HCT116 (cell line): ENCODE data around the gene FGGY. TPM values are rescaled to one million over a fixed set of nuclear protein-coding genes. Genes with fewer than 3 reads are reported as not detected.

Experiments
- ATAC-seq: fragments of 200-7000 bp; cut with Tn5 transposase; 2 replicates; pipeline ENCODE4 v1.9.1; 2020; ENCODE audit warnings: mild to moderate bottlenecking, moderate library complexity
- BruUV-seq: library from RNA; stranded (reverse); fragments of 400-500 nt; replicated peaks from 2 replicates; lab custom pipeline; 2021; lab: Mats Ljungman, UMichigan
- CTCF ChIA-PET: fragments of 300-600 bp; sonication (Branson Sonifier 250); formaldehyde crosslinking; loops from one replicate; lab custom pipeline; 2021; ENCODE audit warnings: antibody characterized with exemption; lab: Charles Lee
- POLR2A ChIA-PET: fragments of 300-600, 350-600 bp; sonication (Branson Sonifier 250); formaldehyde crosslinking; loops from one replicate; lab custom pipeline; 2021; ENCODE audit warnings: antibody characterized with exemption; lab: Charles Lee
- RAD21 ChIA-PET, 2 experiments: fragments of 300-600 bp; sonication (Branson Sonifier 250); formaldehyde crosslinking; loops; one replicate each; lab custom pipeline; 2023; ENCODE audit warnings: low total read pairs in 2 of 2; ENCODE audit not compliant: uncharacterized antibody in 2 of 2, unreplicated experiment in 2 of 2, low non-redundant PET in 1 of 2; lab: Charles Lee
- DNase-seq: peaks from one replicate; pipeline ENCODE4 v3.0.0-alpha.2; 2010; ENCODE audit warnings: low read depth, low spot score
- H2AFZ ChIP-seq: fragments of 200-600 bp; shearing (Covaris generic), sonication (generic); 2 replicates; pipeline ENCODE4 v1.6.1; 2017; ENCODE audit warnings: low read depth, mixed run types, mixed read lengths, antibody characterized with exemption, low read length; ENCODE audit not compliant: poor library complexity, severe bottlenecking
- H3K27ac ChIP-seq: 2 replicates; pipeline ENCODE4 v1.5.1; 2012; ENCODE audit warnings: low read depth, low read length
- H3K27me3 ChIP-seq: fragments of 200-600 bp; sonication (generic); 2 replicates; pipeline ENCODE4 v1.6.1; 2016; ENCODE audit warnings: mixed run types, low read length, mixed read lengths; ENCODE audit not compliant: insufficient read depth
- H3K36me3 ChIP-seq, 2 experiments: fragments of 200-500 bp in 1 of 2; fragments of 200-600 bp in 1 of 2; sonication (Bioruptor generic) in 1 of 2; sonication (generic) in 1 of 2; 2 replicates each; pipeline versions ENCODE4 v1.5.1 to v1.6.1; 2014 to 2016; ENCODE audit warnings: low read length in 2 of 2, inconsistent platforms in 1 of 2, mixed read lengths in 1 of 2, mixed run types in 1 of 2; ENCODE audit not compliant: insufficient read depth in 2 of 2, control insufficient read depth in 1 of 2
- H3K4me1 ChIP-seq, 2 experiments: fragments of 200-600 bp in 1 of 2; sonication (generic) in 1 of 2; 2 replicates each; pipeline versions ENCODE4 v1.5.1 to v1.6.1; 2012 to 2017; ENCODE audit warnings: low read length in 2 of 2, inconsistent platforms in 1 of 2, mild to moderate bottlenecking in 1 of 2, mixed read lengths in 1 of 2, mixed run types in 1 of 2, moderate library complexity in 1 of 2; ENCODE audit not compliant: insufficient read depth in 2 of 2, control insufficient read depth in 1 of 2
- H3K4me2 ChIP-seq: fragments of 200-600 bp; sonication (generic); 2 replicates; pipeline ENCODE4 v1.6.1; 2017; ENCODE audit warnings: mixed run types, low read length, mixed read lengths
- H3K4me3 ChIP-seq, 2 experiments: fragments of 200-600 bp in 1 of 2; sonication (generic) in 1 of 2; replicated peaks in 1 of 2; 2 replicates each; pipeline ENCODE4 v1.5.1; 2011 to 2016; ENCODE audit warnings: low read length in 2 of 2, control low read depth in 1 of 2, low read depth in 1 of 2, mild to moderate bottlenecking in 1 of 2, mixed read lengths in 1 of 2, mixed run types in 1 of 2
- H3K79me2 ChIP-seq: fragments of 200-600 bp; sonication (generic); 2 replicates; pipeline ENCODE4 v1.6.1; 2017; ENCODE audit warnings: mild to moderate bottlenecking, mixed run types, low read length, moderate library complexity, mixed read lengths; ENCODE audit not compliant: insufficient read depth
- H3K9ac ChIP-seq: fragments of 200-600 bp; sonication (generic); 2 replicates; pipeline ENCODE4 v1.6.1; 2016; ENCODE audit warnings: low read length, mixed read lengths
- H3K9me2 ChIP-seq: fragments of 200-600 bp; sonication (generic), shearing (Covaris generic); 2 replicates; pipeline ENCODE4 v1.6.1; 2017; ENCODE audit warnings: mixed run types, mild to moderate bottlenecking, moderate library complexity; ENCODE audit not compliant: insufficient read depth
- H3K9me3 ChIP-seq, 2 experiments: fragments of 200-500 bp in 1 of 2; fragments of 200-600 bp in 1 of 2; sonication (Bioruptor generic) in 1 of 2; sonication (generic) in 1 of 2; 2 replicates each; pipeline ENCODE4 v1.6.1; 2014 to 2017; ENCODE audit warnings: low read length in 2 of 2, mixed read lengths in 2 of 2, inconsistent platforms in 1 of 2, low read depth in 1 of 2, mild to moderate bottlenecking in 1 of 2, mixed run types in 1 of 2, moderate library complexity in 1 of 2; ENCODE audit not compliant: control insufficient read depth in 1 of 2, insufficient read depth in 1 of 2
- H4K20me1 ChIP-seq: fragments of 200-600 bp; sonication (generic), shearing (Covaris generic); 2 replicates; pipeline ENCODE4 v1.6.1; 2017; ENCODE audit warnings: mixed run types, mild to moderate bottlenecking, moderate library complexity; ENCODE audit not compliant: insufficient read depth
- CEBPB ChIP-seq: IDR thresholded peaks from 2 replicates; pipeline ENCODE4 v1.6.1; 2012; ENCODE audit warnings: low read depth
- EZH2 ChIP-seq: fragments of 200-600 bp; sonication (generic); IDR thresholded peaks from 2 replicates; pipeline ENCODE4 v1.6.1; 2017; ENCODE audit warnings: antibody characterized with exemption, mixed run types
- EZH2phosphoT487 ChIP-seq: fragments of 200-600 bp; IDR thresholded peaks from 2 replicates; pipeline ENCODE4 v1.6.1; 2018; ENCODE audit warnings: antibody characterized with exemption, borderline replicate concordance
- JUND ChIP-seq: IDR thresholded peaks from 2 replicates; pipeline ENCODE4 v1.6.1; 2012
- POLR2A ChIP-seq: IDR thresholded peaks from 2 replicates; pipeline ENCODE4 v1.7.0; 2011; ENCODE audit warnings: borderline replicate concordance; ENCODE audit not compliant: insufficient read depth, insufficient read length; ENCODE audit errors: extremely low read depth
- RAD21 ChIP-seq: IDR thresholded peaks from 2 replicates; pipeline ENCODE4 v1.6.1; 2012; ENCODE audit warnings: low read depth, mild to moderate bottlenecking
- REST ChIP-seq: IDR thresholded peaks from 2 replicates; pipeline ENCODE4 v1.6.1; 2012; ENCODE audit warnings: low read depth
- TCF7L2 ChIP-seq: IDR thresholded peaks from 2 replicates; pipeline ENCODE4 v1.7.0; 2011; ENCODE audit warnings: borderline replicate concordance, inconsistent platforms; ENCODE audit not compliant: insufficient read depth, insufficient read length; ENCODE audit errors: extremely low read depth
- YY1 ChIP-seq: IDR thresholded peaks from 2 replicates; pipeline ENCODE4 v1.6.1; 2011; ENCODE audit warnings: low read length, low read depth, moderate library complexity, mild to moderate bottlenecking; ENCODE audit not compliant: insufficient replicate concordance; ENCODE audit errors: extremely low read depth
- ZBTB33 ChIP-seq: IDR thresholded peaks from 2 replicates; pipeline ENCODE4 v1.6.1; 2011; ENCODE audit warnings: mild to moderate bottlenecking, low read length, moderate library complexity; ENCODE audit not compliant: insufficient replicate concordance; ENCODE audit errors: extremely low read depth
- ZNF274 ChIP-seq: fragments of 200-500 bp; sonication (Bioruptor generic); IDR thresholded peaks from 2 replicates; pipeline ENCODE4 v1.6.1; 2014; ENCODE audit warnings: mild to moderate bottlenecking, low read depth, low read length, inconsistent platforms
- intact Hi-C: fragments of 100-400 bp; cut with micrococcal nuclease; formaldehyde crosslinking; loops from 2 replicates; pipeline ENCODE4 v1.10.0; 2022
- total RNA-seq: library from RNA; stranded (reverse); gene quantifications from one replicate; pipeline ENCODE4 v1.2.1, GENCODE V29; 2021; ENCODE audit not compliant: unreplicated experiment

FGGY gene
- total RNA-seq, 1 experiment from 2014 or later = 10.6 TPM

- peaks cover 21 to 26% of the 10 kb centered on the region in 2 experiments for H3K4me1 ChIP-seq
- H3K36me3 ChIP-seq = no peaks in the 10 kb centered on the region
- no peaks in the 10 kb centered on the region for H3K9me2 ChIP-seq
- TF ChIP-seq YY1 = no peak
- TF ChIP-seq REST = no peak
- H3K27ac ChIP-seq = no peak overlapping the region
- no peak overlapping the region for H3K4me3 ChIP-seq
- no peak overlapping the region for H3K4me2 ChIP-seq
- RAD21 ChIA-PET = no interaction called here
- no peaks in the 10 kb centered on the region for H4K20me1 ChIP-seq
- no peak overlapping the region for H2AFZ ChIP-seq
- BruUV-seq = no TSS peak
- H3K9me3 ChIP-seq = no peaks in the 10 kb centered on the region
- intact Hi-C loops = no loop called here
- ATAC-seq (no peak), DNase-seq (no peak)
- H3K27me3 ChIP-seq = no peaks in the 10 kb centered on the region
- H3K9ac ChIP-seq = no peak overlapping the region
- no peaks in the 10 kb centered on the region for H3K79me2 ChIP-seq
- CTCF ChIA-PET = no interaction called here
- POLR2A ChIA-PET = no interaction called here
Measured at GRCh38 chr1:59732214-59732955, 435.5 kb downstream of the FGGY start.

- no TSS peak for BruUV-seq
- no peak overlapping the region for H2AFZ ChIP-seq
- H3K27ac ChIP-seq = no peak overlapping the region
- no peaks in the 10 kb centered on the region for H3K9me2 ChIP-seq
- TF ChIP-seq TCF7L2 (no peak), EZH2phosphoT487 (no peak), RAD21 (no peak), CEBPB (no peak), POLR2A (no peak), JUND (no peak), ZBTB33 (no peak), EZH2 (no peak), ZNF274 (no peak)
- TF ChIP-seq, all 23 proteins: peak for 0
- Histone ChIP-seq H3K36me3 (no peaks in the 10 kb centered on the region), H3K9me3 (no peaks in the 10 kb centered on the region), H4K20me1 (no peaks in the 10 kb centered on the region), H3K9ac (no peak overlapping the region), H3K4me3 (no peak overlapping the region), H3K4me1 (peaks cover 21 to 26% of the 10 kb centered on the region in 2 experiments), H3K79me2 (no peaks in the 10 kb centered on the region), H3K4me2 (no peak overlapping the region), H3K27me3 (no peaks in the 10 kb centered on the region)
- DNase-seq (no peak), ATAC-seq (no peak)
- ChIA-PET CTCF (no interaction called here), POLR2A (no interaction called here), RAD21 (no interaction called here)
- intact Hi-C loops = no loop called here
Measured at GRCh38 chr1:59733443-59734141, 436.7 kb downstream of the FGGY start.
